Hematopoietic multipotent progenitor cell (in vitro differentiated cells): ENCODE data around the gene NDUFAF4. TPM values are rescaled to one million over a fixed set of nuclear protein-coding genes. Genes with fewer than 3 reads are reported as not detected.
"Not testable (repeated sequence)": the region's sequence is repeated elsewhere in the genome, so short reads cannot be mapped to it uniquely, and the experiment has no call there.

Source experiments
- DNase-seq, 3 donors: peaks; one replicate each; pipeline ENCODE4 v3.0.0-alpha.2; 2011 to 2015; ENCODE audit warnings: low read depth in 2 of 3, low spot score in 2 of 3
- total RNA-seq: library from RNA; depleted of rRNA; stranded (reverse); fragments of >200 nt; gene quantifications from one replicate; pipeline ENCODE4 v1.2.3, GENCODE V29; 2012

The NDUFAF4 gene
- total RNA-seq, 1 donor = 3.0 TPM

GRCh38 chr6:96899451-96899998 lies 1.8 kb upstream of the NDUFAF4 start:
- no peak for DNase-seq

GRCh38 chr6:96899019-96899418 lies 1.3 kb upstream of the NDUFAF4 start:
- DNase-seq = peak in 2 of 3 donors; percentile 22 to 38

GRCh38 chr6:96898241-96898851 lies 655 bp upstream of the NDUFAF4 start:
- DNase-seq = peak in 1 of 3 donors; percentile 38

GRCh38 chr6:96889146-96889545 lies 8.5 kb downstream of the NDUFAF4 start:
- no peak for DNase-seq

- no peak for DNase-seq
Measured at GRCh38 chr6:96888745-96889144, 8.9 kb downstream of the NDUFAF4 start.

- DNase-seq = no peak
Measured at GRCh38 chr6:96886519-96886918, 11.2 kb downstream of the NDUFAF4 start.

- DNase-seq = not testable (repeated sequence)
Measured at GRCh38 chr6:96885187-96885631, 12.5 kb downstream of the NDUFAF4 start.

GRCh38 chr6:96878143-96878542 lies 19.5 kb downstream of the NDUFAF4 start:
- no peak for DNase-seq

GRCh38 chr6:96876886-96877545 lies 20.7 kb downstream of the NDUFAF4 start:
- DNase-seq = no peak

GRCh38 chr6:96872976-96873375 lies 24.7 kb downstream of the NDUFAF4 start:
- no peak for DNase-seq

- DNase-seq = no peak
Measured at GRCh38 chr6:96865055-96865405, 32.7 kb downstream of the NDUFAF4 start.

GRCh38 chr6:96864216-96865054 lies 33.3 kb downstream of the NDUFAF4 start:
- no peak for DNase-seq

- DNase-seq = no peak
Measured at GRCh38 chr6:96862560-96862959, 35.1 kb downstream of the NDUFAF4 start.

- DNase-seq = no peak
Measured at GRCh38 chr6:96861588-96861987, 36.1 kb downstream of the NDUFAF4 start.

GRCh38 chr6:96856856-96857255 lies 40.8 kb downstream of the NDUFAF4 start:
- no peak for DNase-seq

GRCh38 chr6:96853083-96853482 lies 44.6 kb downstream of the NDUFAF4 start:
- no peak for DNase-seq

- no peak for DNase-seq
Measured at GRCh38 chr6:96852605-96853004, 45.1 kb downstream of the NDUFAF4 start.

GRCh38 chr6:96851858-96852257 lies 45.8 kb downstream of the NDUFAF4 start:
- no peak for DNase-seq

GRCh38 chr6:96849615-96850014 lies 48.1 kb downstream of the NDUFAF4 start:
- DNase-seq = no peak

GRCh38 chr6:96844530-96844929 lies 53.2 kb downstream of the NDUFAF4 start:
- no peak for DNase-seq

GRCh38 chr6:96841345-96841744 lies 56.3 kb downstream of the NDUFAF4 start:
- DNase-seq = no peak
